Neural progenitor cell (in vitro differentiated cells): ENCODE data around the gene RIMKLA. TPM values are rescaled to one million over a fixed set of nuclear protein-coding genes. Genes with fewer than 3 reads are reported as not detected.

ENCODE experiments used
- DNase-seq: peaks from one replicate; pipeline ENCODE4 v3.0.0-alpha.2; 2016; ENCODE audit warnings: low spot score
- H2AFZ ChIP-seq: fragments of 200-600 bp; sonication (generic); replicated peaks from 2 replicates; pipeline ENCODE4 v1.6.1; 2016; ENCODE audit warnings: antibody characterized with exemption
- H3F3A ChIP-seq: fragments of 200-600 bp; sonication (generic); 2 replicates; pipeline ENCODE4 v1.6.1; 2016; ENCODE audit warnings: antibody characterized with exemption, low read depth
- H3K27ac ChIP-seq: fragments of 200-600 bp; sonication (generic); 2 replicates; pipeline ENCODE4 v1.5.1; 2016; ENCODE audit warnings: mild to moderate bottlenecking
- H3K27me3 ChIP-seq: fragments of 200-600 bp; sonication (generic); 2 replicates; pipeline ENCODE4 v1.6.1; 2016; ENCODE audit warnings: mild to moderate bottlenecking, moderate library complexity
- H3K36me3 ChIP-seq: fragments of 200-600 bp; sonication (generic); 2 replicates; pipeline ENCODE4 v1.5.1; 2016
- H3K4me1 ChIP-seq: fragments of 200-600 bp; sonication (generic); 2 replicates; pipeline ENCODE4 v1.6.1; 2016; ENCODE audit warnings: mixed run types
- H3K4me2 ChIP-seq: fragments of 200-600 bp; sonication (generic); 2 replicates; pipeline ENCODE4 v1.6.1; 2016
- H3K4me3 ChIP-seq: fragments of 200-600 bp; sonication (generic); 2 replicates; pipeline ENCODE4 v1.5.1; 2016
- H3K79me2 ChIP-seq: fragments of 200-600 bp; sonication (generic); 2 replicates; pipeline ENCODE4 v1.6.1; 2016; ENCODE audit warnings: low read depth
- H3K9ac ChIP-seq: fragments of 200-600 bp; sonication (generic); 2 replicates; pipeline ENCODE4 v1.6.1; 2016
- H3K9me3 ChIP-seq: fragments of 200-600 bp; sonication (generic); 2 replicates; pipeline ENCODE4 v1.5.1; 2016; ENCODE audit warnings: low read depth
- H4K20me1 ChIP-seq: fragments of 200-600 bp; sonication (generic); 2 replicates; pipeline ENCODE4 v1.6.1; 2016; ENCODE audit warnings: low read depth
- H3K27ac Mint-ChIP-seq: 3 replicates; pipeline ENCODE4 v1.8.0; 2021; ENCODE audit warnings: mixed read lengths
- H3K27me3 Mint-ChIP-seq: 2 replicates; pipeline ENCODE4 v1.8.0; 2022; ENCODE audit warnings: low read depth, mild to moderate bottlenecking, inconsistent platforms, moderate library complexity, mixed read lengths; ENCODE audit not compliant: insufficient read depth
- H3K36me3 Mint-ChIP-seq: 3 replicates; pipeline ENCODE4 v1.8.0; 2021; ENCODE audit warnings: mixed read lengths
- H3K4me1 Mint-ChIP-seq: 3 replicates; pipeline ENCODE4 v1.8.0; 2021; ENCODE audit warnings: mixed read lengths
- H3K4me3 Mint-ChIP-seq: 3 replicates; pipeline ENCODE4 v1.8.0; 2021; ENCODE audit warnings: mild to moderate bottlenecking, moderate library complexity, mixed read lengths
- H3K9me3 Mint-ChIP-seq: 3 replicates; pipeline ENCODE4 v1.8.0; 2020; ENCODE audit warnings: mixed read lengths
- CTCF ChIP-seq: fragments of 200-600 bp; sonication (generic); IDR thresholded peaks from 2 replicates; pipeline ENCODE4 v1.5.1; 2017; ENCODE audit warnings: antibody characterized with exemption, mild to moderate bottlenecking
- EZH2 ChIP-seq: fragments of 200-600 bp; sonication (generic); IDR thresholded peaks from 2 replicates; pipeline ENCODE4 v1.6.1; 2017; ENCODE audit warnings: antibody characterized with exemption, mild to moderate bottlenecking, moderate library complexity
- EZH2phosphoT487 ChIP-seq: fragments of 200-600 bp; sonication (generic); IDR thresholded peaks from 2 replicates; pipeline ENCODE4 v1.6.1; 2017; ENCODE audit warnings: antibody characterized with exemption
- total RNA-seq: library from RNA; depleted of rRNA; stranded (reverse); fragments of >200 nt; gene quantifications from 2 replicates; pipeline ENCODE4 v1.2.3, GENCODE V29; 2015; ENCODE audit warnings: low replicate concordance

RIMKLA gene
- total RNA-seq, 1 donor from 2014 or later = 5.4 TPM

- Mint-ChIP-seq H3K27me3 (peaks cover 3% of the 10 kb centered on the region), H3K4me1 (peaks cover 11% of the 10 kb centered on the region), H3K36me3 (no peaks in the 10 kb centered on the region)
These were observed 46.6 kb downstream of the RIMKLA start for GRCh38 chr1:42427240-42427639.

GRCh38 chr1:42429603-42430002 lies 49.0 kb downstream of the RIMKLA start:
- H3K4me2 ChIP-seq = no peak overlapping the region
- no peaks in the 10 kb centered on the region for H4K20me1 ChIP-seq
- no peaks in the 10 kb centered on the region for H3F3A ChIP-seq
- Mint-ChIP-seq H3K4me1 (no peaks in the 10 kb centered on the region), H3K27me3 (peaks cover 3% of the 10 kb centered on the region), H3K4me3 (no peak overlapping the region), H3K36me3 (no peaks in the 10 kb centered on the region), H3K9me3 (no peaks in the 10 kb centered on the region), H3K27ac (no peak overlapping the region)
- H3K27me3 ChIP-seq = no peaks in the 10 kb centered on the region
- no peak overlapping the region for H3K27ac ChIP-seq
- TF ChIP-seq EZH2 (no peak), EZH2phosphoT487 (no peak), CTCF (no peak)
- H3K4me3 ChIP-seq = no peak overlapping the region
- H2AFZ ChIP-seq = no peak overlapping the region
- no peaks in the 10 kb centered on the region for H3K36me3 ChIP-seq
- H3K9ac ChIP-seq = no peak overlapping the region
- no peak for DNase-seq
- no peaks in the 10 kb centered on the region for H3K9me3 ChIP-seq
- no peaks in the 10 kb centered on the region for H3K79me2 ChIP-seq
- H3K4me1 ChIP-seq = no peaks in the 10 kb centered on the region

More at GRCh38 chr1:42427240-42427639, 46.6 kb downstream of the RIMKLA start:
- Histone ChIP-seq H3K9ac (no peak overlapping the region), H4K20me1 (no peaks in the 10 kb centered on the region), H3K4me2 (no peak overlapping the region), H3K36me3 (no peaks in the 10 kb centered on the region), H3K9me3 (no peaks in the 10 kb centered on the region), H3K4me1 (no peaks in the 10 kb centered on the region), H3K27ac (no peak overlapping the region), H3K4me3 (no peak overlapping the region), H3F3A (no peaks in the 10 kb centered on the region), H3K27me3 (no peaks in the 10 kb centered on the region), H2AFZ (no peak overlapping the region), H3K79me2 (no peaks in the 10 kb centered on the region)
- Mint-ChIP-seq H3K4me3 (no peak overlapping the region), H3K9me3 (no peaks in the 10 kb centered on the region), H3K27ac (no peak overlapping the region)
- no peak for TF ChIP-seq CTCF
- TF ChIP-seq EZH2phosphoT487 = no peak
- no peak for DNase-seq

GRCh38 chr1:42430286-42431135 lies 49.9 kb downstream of the RIMKLA start:
- Histone ChIP-seq H3K9ac (no peak overlapping the region), H3K27me3 (no peaks in the 10 kb centered on the region), H3K79me2 (no peaks in the 10 kb centered on the region), H3K4me2 (no peak overlapping the region), H3K9me3 (no peaks in the 10 kb centered on the region), H4K20me1 (no peaks in the 10 kb centered on the region), H3K4me3 (no peak overlapping the region), H3K27ac (no peak overlapping the region), H3F3A (no peaks in the 10 kb centered on the region), H3K4me1 (no peaks in the 10 kb centered on the region), H3K36me3 (no peaks in the 10 kb centered on the region), H2AFZ (no peak overlapping the region)
- Mint-ChIP-seq H3K27ac (no peak overlapping the region), H3K36me3 (no peaks in the 10 kb centered on the region), H3K4me1 (no peaks in the 10 kb centered on the region), H3K4me3 (no peak overlapping the region), H3K9me3 (no peaks in the 10 kb centered on the region), H3K27me3 (peaks cover 3% of the 10 kb centered on the region)
- no peak for DNase-seq
- TF ChIP-seq EZH2 (no peak), CTCF (no peak), EZH2phosphoT487 (no peak)
